Dedifferentiated amniotic fluid mesenchymal stem cell (primary cell): ENCODE measurements around the gene YIPF5.
A peak's percentile ranks its signal among the peaks of the same experiment; 100 is the strongest.

Experiments used
- DNase-seq: peaks from one replicate; pipeline ENCODE4 v3.0.0-alpha.2; 2016; ENCODE audit errors: extremely low spot score

The YIPF5 gene

GRCh38 chr5:144170276-144171024, at the start of gene YIPF5, which contains the start of gene KCTD16:
YIPF5 (minus strand) TSS chr5:144170659; CDS start chr5:144169955, 704 bp downstream.
KCTD16 (plus strand) TSS chr5:144170873.
- peak; percentile 96 for DNase-seq

- no peak for DNase-seq
Observed at GRCh38 chr5:144219869-144220268, 49.4 kb upstream of the YIPF5 start.

- no peak for DNase-seq
Observed at GRCh38 chr5:144210655-144211054, 40.2 kb upstream of the YIPF5 start.

GRCh38 chr5:144209361-144209760, 38.9 kb upstream of the YIPF5 start:
- DNase-seq = no peak

- DNase-seq = peak; percentile 33
Observed at GRCh38 chr5:144207875-144208444, 37.5 kb upstream of the YIPF5 start.

- DNase-seq = peak; percentile 69
Observed at GRCh38 chr5:144206141-144206540, 35.7 kb upstream of the YIPF5 start.

- DNase-seq = peak; percentile 80
Observed at GRCh38 chr5:144205141-144205551, 34.7 kb upstream of the YIPF5 start.

- peak; percentile 83 for DNase-seq
Observed at GRCh38 chr5:144203750-144204596, 33.5 kb upstream of the YIPF5 start.

GRCh38 chr5:144202726-144203125, 32.3 kb upstream of the YIPF5 start:
- DNase-seq = no peak

- DNase-seq = no peak
Observed at GRCh38 chr5:144202072-144202471, 31.6 kb upstream of the YIPF5 start.

- DNase-seq = no peak
Observed at GRCh38 chr5:144201588-144201987, 31.1 kb upstream of the YIPF5 start.

GRCh38 chr5:144198386-144198785, 27.9 kb upstream of the YIPF5 start:
- DNase-seq = peak; percentile 55

- no peak for DNase-seq
Observed at GRCh38 chr5:144196612-144197011, 26.2 kb upstream of the YIPF5 start.

- DNase-seq = no peak
Observed at GRCh38 chr5:144195448-144195847, 25.0 kb upstream of the YIPF5 start.

- no peak for DNase-seq
Observed at GRCh38 chr5:144194144-144194543, 23.7 kb upstream of the YIPF5 start.

GRCh38 chr5:144192661-144193060, 22.2 kb upstream of the YIPF5 start:
- DNase-seq = no peak

GRCh38 chr5:144191998-144192397, 21.5 kb upstream of the YIPF5 start:
- DNase-seq = peak; percentile 84

GRCh38 chr5:144191531-144191930, 21.1 kb upstream of the YIPF5 start:
- no peak for DNase-seq

GRCh38 chr5:144189800-144190429, 19.5 kb upstream of the YIPF5 start:
- DNase-seq = no peak

- DNase-seq = peak; percentile 92
Observed at GRCh38 chr5:144187699-144188294, 17.3 kb upstream of the YIPF5 start.

- DNase-seq = peak; percentile 75
Observed at GRCh38 chr5:144183254-144183889, 12.9 kb upstream of the YIPF5 start.
